Measurements from ENCODE around the gene RALGPS1. TPM values are rescaled to one million over a fixed set of nuclear protein-coding genes. Genes with fewer than 3 reads are reported as not detected.

RALGPS1 gene
- total RNA-seq, 1 experiment from 2014 or later, result 28.5 TPM

DNA sequence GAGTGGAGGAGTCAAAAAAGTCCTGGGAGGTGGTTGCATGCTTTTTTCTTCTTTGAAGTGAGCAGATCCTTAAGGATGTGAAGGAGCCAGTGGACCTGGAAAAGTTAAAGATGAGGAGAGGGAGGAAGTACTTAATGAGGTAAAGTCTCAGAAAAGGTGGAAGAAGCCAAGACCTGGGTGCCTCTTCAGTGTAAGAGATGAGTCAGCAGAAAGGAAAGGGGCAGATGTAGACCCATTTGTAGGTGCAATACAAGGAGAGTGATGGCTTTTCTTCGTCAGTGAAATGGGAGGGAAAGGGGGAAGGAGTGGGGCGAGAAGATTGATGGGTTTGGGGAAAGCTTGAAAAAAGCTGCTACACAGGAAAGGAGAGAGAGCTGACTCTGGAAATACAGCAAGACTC, 124.9 kb downstream of the RALGPS1 start:
- no peak for ATAC-seq
- Mint-ChIP-seq H3K4me3 (no peak overlapping the region), H3K27me3 (ENCODE audit: low read depth) (no peaks in the 10 kb centered on the region), H3K4me1 (no peaks in the 10 kb centered on the region), H3K36me3 (no peaks in the 10 kb centered on the region), H3K9me3 (no peaks in the 10 kb centered on the region), H3K27ac (no peak overlapping the region)
- DNase-seq (ENCODE audit: low spot score), result no peak
- POLR2A ChIA-PET, result interaction anchor here (0.6 kb wide), 1 partner anchor 10 kb away, joined by 3 read pairs; no protein-coding TSS in a partner anchor
- TF ChIP-seq, protein P1, sequence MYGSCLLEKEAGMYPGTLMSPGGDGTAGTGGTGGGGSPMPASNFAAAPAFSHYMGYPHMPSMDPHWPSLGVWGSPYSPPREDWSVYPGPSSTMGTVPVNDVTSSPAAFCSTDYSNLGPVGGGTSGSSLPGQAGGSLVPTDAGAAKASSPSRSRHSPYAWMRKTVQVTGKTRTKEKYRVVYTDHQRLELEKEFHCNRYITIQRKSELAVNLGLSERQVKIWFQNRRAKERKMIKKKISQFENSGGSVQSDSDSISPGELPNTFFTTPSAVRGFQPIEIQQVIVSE (CRISPR knock-in tag; IDR thresholded peaks at IDR 0.05; ENCODE audit: borderline replicate concordance), result no peak
- TF ChIP-seq STAT6 (CRISPR knock-in tag; conservative IDR thresholded peaks at IDR 0.05; ENCODE audit: low read depth), result no peak
- TF ChIP-seq NFYB (CRISPR knock-in tag; conservative IDR thresholded peaks at IDR 0.05; ENCODE audit: low read depth), result no peak
- CTCF ChIA-PET, result no interaction called here

- H3K36me3 Mint-ChIP-seq, result no peaks in the 10 kb centered on the region
- TF ChIP-seq FOXK1 (CRISPR knock-in tag; IDR thresholded peaks at IDR 0.05) (no peak), ZNF425 (CRISPR knock-in tag; conservative IDR thresholded peaks at IDR 0.05) (no peak), USF2 (CRISPR knock-in tag; IDR thresholded peaks at IDR 0.05) (no peak), ETV6 (CRISPR knock-in tag; IDR thresholded peaks at IDR 0.05) (no peak), ATF2 (CRISPR knock-in tag; IDR thresholded peaks at IDR 0.05; ENCODE audit: borderline replicate concordance, low read depth) (no peak), RORB (CRISPR knock-in tag; IDR thresholded peaks at IDR 0.05) (no peak), SOX15 (CRISPR knock-in tag; IDR thresholded peaks at IDR 0.05) (no peak), ZNF138 (CRISPR knock-in tag; conservative IDR thresholded peaks at IDR 0.05) (no peak), IRF2 (CRISPR knock-in tag; IDR thresholded peaks at IDR 0.05; ENCODE audit: borderline replicate concordance, low read depth) (no peak)
- TF ChIP-seq, protein P2, sequence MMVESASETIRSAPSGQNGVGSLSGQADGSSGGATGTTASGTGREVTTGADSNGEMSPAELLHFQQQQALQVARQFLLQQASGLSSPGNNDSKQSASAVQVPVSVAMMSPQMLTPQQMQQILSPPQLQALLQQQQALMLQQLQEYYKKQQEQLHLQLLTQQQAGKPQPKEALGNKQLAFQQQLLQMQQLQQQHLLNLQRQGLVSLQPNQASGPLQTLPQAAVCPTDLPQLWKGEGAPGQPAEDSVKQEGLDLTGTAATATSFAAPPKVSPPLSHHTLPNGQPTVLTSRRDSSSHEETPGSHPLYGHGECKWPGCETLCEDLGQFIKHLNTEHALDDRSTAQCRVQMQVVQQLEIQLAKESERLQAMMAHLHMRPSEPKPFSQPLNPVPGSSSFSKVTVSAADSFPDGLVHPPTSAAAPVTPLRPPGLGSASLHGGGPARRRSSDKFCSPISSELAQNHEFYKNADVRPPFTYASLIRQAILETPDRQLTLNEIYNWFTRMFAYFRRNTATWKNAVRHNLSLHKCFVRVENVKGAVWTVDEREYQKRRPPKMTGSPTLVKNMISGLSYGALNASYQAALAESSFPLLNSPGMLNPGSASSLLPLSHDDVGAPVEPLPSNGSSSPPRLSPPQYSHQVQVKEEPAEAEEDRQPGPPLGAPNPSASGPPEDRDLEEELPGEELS (CRISPR knock-in tag; IDR thresholded peaks at IDR 0.05), result no peak
- TF ChIP-seq, protein P3, sequence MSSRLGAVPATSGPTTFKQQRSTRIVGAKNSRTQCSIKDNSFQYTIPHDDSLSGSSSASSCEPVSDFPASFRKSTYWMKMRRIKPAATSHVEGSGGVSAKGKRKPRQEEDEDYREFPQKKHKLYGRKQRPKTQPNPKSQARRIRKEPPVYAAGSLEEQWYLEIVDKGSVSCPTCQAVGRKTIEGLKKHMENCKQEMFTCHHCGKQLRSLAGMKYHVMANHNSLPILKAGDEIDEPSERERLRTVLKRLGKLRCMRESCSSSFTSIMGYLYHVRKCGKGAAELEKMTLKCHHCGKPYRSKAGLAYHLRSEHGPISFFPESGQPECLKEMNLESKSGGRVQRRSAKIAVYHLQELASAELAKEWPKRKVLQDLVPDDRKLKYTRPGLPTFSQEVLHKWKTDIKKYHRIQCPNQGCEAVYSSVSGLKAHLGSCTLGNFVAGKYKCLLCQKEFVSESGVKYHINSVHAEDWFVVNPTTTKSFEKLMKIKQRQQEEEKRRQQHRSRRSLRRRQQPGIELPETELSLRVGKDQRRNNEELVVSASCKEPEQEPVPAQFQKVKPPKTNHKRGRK (CRISPR knock-in tag; IDR thresholded peaks at IDR 0.05; ENCODE audit: borderline replicate concordance), result no peak
- TF ChIP-seq, protein P4, sequence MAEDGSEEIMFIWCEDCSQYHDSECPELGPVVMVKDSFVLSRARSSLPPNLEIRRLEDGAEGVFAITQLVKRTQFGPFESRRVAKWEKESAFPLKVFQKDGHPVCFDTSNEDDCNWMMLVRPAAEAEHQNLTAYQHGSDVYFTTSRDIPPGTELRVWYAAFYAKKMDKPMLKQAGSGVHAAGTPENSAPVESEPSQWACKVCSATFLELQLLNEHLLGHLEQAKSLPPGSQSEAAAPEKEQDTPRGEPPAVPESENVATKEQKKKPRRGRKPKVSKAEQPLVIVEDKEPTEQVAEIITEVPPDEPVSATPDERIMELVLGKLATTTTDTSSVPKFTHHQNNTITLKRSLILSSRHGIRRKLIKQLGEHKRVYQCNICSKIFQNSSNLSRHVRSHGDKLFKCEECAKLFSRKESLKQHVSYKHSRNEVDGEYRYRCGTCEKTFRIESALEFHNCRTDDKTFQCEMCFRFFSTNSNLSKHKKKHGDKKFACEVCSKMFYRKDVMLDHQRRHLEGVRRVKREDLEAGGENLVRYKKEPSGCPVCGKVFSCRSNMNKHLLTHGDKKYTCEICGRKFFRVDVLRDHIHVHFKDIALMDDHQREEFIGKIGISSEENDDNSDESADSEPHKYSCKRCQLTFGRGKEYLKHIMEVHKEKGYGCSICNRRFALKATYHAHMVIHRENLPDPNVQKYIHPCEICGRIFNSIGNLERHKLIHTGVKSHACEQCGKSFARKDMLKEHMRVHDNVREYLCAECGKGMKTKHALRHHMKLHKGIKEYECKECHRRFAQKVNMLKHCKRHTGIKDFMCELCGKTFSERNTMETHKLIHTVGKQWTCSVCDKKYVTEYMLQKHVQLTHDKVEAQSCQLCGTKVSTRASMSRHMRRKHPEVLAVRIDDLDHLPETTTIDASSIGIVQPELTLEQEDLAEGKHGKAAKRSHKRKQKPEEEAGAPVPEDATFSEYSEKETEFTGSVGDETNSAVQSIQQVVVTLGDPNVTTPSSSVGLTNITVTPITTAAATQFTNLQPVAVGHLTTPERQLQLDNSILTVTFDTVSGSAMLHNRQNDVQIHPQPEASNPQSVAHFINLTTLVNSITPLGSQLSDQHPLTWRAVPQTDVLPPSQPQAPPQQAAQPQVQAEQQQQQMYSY (CRISPR knock-in tag; IDR thresholded peaks at IDR 0.05), result no peak
- no peak overlapping the region for H3K27ac Mint-ChIP-seq
- H3K9me3 Mint-ChIP-seq, result no peaks in the 10 kb centered on the region
- no peak for DNase-seq (ENCODE audit: low spot score)
- ATAC-seq, result no peak
- no peaks in the 10 kb centered on the region for H3K27me3 Mint-ChIP-seq (ENCODE audit: low read depth)
- ChIA-PET POLR2A (no interaction called here), CTCF (no interaction called here)
- H3K4me3 Mint-ChIP-seq, result no peak overlapping the region
- H3K4me1 Mint-ChIP-seq, result no peaks in the 10 kb centered on the region
Observed at GRCh38 chr9:127045148-127045547, 130.6 kb downstream of the RALGPS1 start.
